HG03432 (cell line): ENCODE measurements around the gene PFKFB2.

ENCODE experiments used
- ATAC-seq: cut with Tn5 transposase; IDR thresholded peaks from one replicate; pipeline ENCODE4 v1.9.1; 2021; ENCODE audit warnings: mild to moderate bottlenecking, moderate library complexity; ENCODE audit not compliant: unreplicated experiment

Gene PFKFB2

DNA sequence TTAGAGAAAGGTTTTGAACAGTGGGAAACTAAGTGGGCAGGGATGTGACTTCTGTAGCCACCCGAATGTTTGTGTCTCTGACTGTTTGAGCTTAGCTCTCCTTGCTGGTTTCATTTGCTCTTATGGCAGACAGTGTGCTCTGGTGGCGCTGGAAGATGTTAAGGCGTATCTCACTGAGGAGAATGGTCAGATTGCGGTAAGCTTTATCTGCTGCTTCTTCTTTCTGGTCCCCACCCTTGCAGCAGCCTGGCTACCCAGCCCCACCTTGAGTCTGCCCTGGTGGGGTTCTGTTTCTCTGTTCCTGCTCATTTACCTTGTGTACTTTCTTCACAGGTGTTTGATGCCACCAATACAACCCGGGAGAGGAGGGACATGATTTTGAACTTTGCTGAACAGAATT is 9.9 kb downstream of the PFKFB2 start:
- ATAC-seq, result no peak

DNA sequence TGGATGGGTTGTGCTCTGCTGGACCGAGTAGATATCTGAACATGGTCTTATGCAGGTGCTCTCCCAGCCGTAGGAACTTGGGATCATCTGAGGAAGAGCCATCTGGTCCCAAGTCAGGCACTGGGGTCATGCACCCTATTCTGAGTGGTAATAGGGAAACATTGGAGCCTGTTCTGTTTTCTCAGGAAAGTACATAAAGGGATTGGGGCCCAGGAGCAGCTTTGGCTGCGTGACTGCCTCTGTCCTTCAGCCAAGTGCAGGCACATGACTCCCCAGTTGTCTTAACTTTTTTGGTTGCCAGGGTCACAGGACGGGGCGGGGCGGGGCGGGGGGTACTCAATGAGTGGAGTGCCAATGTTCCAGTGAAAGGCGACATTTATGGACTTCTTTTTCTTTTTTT is 11.5 kb downstream of the PFKFB2 start:
- ATAC-seq, result no peak

DNA sequence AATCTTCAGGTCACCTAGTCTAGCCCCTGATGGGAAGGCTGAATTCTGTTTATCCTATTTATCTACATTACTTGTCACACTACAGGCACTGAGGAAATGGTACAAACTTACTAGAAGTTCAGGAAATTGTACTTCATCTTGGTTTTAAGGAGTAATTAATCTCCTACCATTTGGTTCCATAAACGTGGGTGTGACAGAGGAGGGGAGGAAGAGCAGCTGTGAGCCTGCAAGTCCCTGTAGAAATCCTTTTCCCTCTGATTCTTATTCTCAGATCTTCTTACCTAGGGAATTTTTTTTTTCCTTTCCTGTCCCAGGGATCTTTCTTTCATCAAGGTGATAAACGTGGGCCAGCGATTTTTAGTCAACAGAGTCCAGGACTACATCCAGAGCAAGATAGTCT is 14.1 kb downstream of the PFKFB2 start:
- ATAC-seq, result no peak

DNA sequence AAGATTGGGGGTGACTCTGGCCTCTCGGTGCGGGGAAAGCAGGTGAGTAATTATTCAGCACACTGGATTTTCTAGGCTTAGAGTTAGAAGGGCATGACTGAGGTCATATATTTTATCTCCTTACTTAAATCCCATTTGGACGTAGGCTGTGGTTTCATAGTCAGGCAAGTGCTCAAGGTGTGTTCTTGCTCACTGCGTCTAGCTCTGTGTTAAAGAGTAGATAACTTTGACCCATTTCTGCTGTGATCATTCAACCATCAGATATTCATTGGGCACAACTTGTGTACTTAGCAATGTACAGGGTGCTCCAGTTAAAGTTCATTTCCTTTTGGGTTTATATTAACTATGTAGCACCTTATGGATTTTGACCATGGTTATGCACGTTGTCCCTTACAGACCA is 14.6 kb downstream of the PFKFB2 start:
- ATAC-seq, result no peak

DNA sequence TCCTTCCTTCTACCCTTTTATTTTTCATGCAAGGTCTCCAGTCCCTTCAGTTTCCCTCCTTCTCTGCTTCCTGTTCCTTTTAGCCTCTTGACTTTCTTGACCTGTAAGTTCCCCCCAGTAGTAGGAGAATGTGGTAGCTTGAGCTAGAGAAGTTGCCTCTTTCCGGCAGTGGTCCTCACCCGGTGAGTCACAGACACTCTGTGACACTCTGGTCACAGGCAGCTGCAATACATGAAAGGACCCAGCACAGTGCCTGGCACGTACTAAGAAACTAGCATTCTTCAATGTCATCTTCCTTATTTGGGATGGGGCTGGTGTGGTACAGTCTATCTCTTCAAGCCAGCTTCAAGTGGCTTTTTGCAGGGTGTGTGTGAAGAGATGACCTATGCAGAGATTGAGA is 16.0 kb downstream of the PFKFB2 start:
- no peak for ATAC-seq

- ATAC-seq, result no peak
Measured at GRCh38 chr1:207069858-207070506, 16.9 kb downstream of the PFKFB2 start.

DNA sequence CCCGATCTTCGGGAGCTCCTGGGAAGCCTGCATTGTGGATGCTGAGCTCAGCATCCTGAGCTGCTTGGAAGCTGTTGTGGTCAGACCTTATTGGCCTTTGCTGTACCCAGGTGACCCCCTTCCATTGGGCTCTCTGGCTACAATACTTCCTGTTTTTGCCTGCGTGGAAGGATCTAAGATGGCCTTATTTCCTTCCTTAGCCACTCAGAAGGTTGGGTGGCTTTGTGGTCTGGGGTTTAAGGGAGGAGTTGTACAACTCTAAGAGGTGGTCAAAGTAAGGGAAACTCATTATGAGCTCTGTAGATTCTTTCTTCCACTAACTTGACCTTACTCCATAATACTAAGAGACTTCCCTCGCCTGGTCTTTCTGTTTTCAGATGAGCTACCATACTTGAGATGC is 17.7 kb downstream of the PFKFB2 start:
- no peak for ATAC-seq

DNA sequence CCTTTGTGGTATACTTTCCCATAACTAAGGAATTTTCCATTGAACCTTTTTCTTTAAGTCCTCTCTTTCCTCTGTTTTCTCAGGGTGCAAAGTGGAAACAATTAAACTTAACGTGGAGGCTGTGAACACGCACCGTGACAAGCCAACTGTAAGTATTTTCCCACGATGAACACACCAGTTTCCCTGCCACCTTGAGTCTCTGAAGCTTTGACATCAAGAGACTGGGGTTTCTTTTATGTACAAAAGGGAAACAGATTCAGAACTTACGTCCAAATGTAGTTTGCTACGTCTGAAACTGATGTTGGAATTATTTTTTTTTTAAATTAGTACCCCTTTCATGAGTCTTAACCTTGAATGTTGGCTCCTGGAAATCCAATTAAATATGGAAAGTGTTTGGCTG is 18.4 kb downstream of the PFKFB2 start:
- no peak for ATAC-seq

DNA sequence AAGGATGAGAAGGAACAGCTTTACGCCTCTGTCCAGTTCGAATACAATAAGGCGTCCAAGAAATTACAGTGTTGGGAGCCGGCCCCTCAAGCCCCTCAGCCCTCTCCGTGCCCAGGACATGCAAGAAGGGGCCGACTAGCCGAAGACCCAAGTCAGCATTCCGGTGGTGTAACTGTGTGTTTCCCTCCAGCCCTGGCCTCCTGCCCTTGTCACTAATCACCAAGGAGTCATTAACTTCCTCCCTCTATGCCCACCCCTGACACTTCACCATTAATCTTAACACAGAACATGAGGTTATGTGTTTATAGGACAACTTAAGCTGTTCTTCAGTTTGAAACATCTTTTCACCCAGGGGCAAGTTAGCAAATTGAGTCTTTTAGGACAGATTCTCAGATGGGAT is 19.2 kb downstream of the PFKFB2 start:
- no peak for ATAC-seq

DNA sequence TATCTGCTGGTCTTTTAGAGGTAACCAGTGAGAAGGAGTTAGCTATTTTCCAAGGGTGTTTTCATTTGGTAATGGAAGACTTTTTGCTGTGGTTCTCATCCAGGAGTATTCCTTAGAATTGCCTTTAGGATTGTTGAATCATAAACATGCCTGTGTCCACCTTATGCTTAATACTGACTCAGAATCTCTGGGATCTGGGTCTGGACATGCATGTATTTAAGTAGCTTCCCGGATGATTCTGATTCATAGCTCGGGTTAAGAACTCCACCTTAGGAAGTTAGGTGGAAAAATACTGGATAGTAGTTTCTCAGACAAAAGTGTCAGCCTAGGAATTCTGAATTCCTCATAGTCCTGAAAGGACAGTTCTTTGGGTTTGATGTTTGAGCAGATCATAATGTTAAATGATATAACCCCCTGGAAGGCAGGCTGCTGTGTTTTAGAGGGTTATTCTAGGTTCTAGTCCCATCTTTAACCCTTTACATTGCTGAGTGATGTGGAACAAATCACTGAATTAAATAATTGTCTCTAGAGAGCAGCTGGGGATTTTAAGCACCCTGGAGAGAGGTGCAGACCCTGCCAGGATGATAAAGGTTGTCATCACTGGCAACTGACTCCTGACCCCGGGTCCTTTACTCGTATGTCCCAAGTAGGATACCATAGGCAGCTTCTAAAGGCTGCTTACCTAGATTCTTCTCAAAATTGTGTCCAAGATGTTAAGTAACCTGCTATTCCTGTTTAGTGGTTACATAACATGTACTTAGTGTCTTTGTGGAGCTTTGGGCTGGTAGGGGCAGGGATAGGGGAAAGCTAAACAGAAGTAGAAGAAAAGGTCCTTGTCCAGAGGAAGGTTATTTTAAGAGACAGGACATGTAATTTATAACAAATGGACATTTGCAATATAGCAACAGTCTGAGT is 21.1 kb downstream of the PFKFB2 start:
- ATAC-seq, result no peak

DNA sequence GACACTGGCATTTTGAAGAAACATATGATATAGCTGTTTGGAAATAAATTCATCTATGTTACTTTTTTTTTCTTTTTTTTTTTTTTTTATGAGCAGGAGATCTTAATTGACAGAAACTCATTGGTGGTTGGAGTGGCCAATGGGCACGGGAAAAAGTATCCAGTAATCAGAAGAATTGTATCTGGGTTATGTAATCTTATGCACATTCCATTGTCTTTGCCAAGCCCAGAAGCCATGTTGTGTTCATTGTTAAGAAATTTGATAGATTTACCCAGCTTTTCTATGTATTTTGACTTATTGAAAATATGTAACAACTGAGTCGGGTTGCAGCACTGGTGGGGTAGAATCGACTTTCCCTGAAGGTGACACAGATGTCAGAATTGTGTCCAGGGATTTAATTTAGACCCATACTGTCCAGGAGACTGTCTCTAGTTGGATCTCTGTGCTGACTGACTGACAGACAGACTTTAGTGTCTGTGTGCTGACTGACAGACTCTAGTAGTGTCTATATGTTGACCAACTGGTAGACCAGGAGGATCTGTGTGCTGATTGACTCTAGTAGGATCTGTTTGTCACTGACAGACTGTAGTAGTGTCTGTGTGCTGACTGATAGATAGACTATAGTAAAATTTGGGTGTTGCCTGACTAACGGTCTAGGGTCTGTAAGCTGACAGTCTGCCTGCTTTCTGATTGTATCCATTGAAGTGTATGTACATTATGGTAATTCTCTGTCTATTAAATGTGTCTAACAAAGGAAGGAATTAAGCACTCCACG is 23.3 kb downstream of the PFKFB2 start:
- no peak for ATAC-seq

DNA sequence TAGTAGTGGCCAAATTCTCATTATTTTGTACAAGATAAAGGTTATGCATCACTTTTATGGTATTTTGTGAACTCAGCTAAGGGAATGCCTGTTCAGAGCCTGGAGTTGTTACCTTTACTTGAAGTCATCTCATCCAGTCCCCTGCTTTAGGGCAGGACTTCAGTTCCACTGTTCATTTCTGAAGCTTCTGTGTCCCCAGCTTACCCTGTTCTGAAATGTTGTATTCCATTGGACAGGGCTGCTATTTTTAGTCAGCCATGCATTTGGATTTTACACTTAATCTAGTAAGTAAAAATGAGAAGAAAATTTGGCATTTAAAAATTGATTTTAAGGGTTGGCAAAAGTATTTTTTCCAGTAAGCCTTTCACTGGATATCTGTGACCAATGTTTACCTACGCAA is 23.9 kb downstream of the PFKFB2 start:
- no peak for ATAC-seq

- ATAC-seq, result peak; percentile 55
Measured at GRCh38 chr1:207077470-207078377, 24.6 kb downstream of the PFKFB2 start.

DNA sequence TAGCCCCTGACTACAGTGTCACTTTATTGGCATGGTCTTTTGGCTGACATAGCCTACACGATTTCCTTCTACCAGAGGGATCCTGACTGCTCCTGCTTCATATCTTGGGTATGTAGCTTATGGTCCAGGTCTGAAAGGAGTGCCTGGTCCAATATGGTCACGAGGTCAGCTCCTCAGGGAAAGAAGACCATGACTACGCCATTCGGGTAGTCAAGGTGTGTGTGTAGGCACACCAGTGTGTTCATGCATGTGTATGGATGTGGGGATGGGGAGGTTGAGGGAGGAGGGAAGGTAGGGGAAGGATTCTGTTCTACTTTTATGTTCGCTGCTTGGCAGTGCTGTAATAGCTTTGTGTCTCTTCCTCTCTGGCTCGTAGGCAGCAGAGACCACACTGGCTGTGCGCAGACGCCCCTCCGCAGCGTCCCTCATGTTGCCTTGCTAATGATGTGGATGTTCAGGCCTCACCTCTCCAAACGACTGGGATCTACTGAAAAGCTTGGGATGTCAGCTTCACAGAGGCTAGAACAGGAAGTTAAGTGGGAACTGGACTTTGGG is 25.6 kb downstream of the PFKFB2 start:
- ATAC-seq, result no peak

DNA sequence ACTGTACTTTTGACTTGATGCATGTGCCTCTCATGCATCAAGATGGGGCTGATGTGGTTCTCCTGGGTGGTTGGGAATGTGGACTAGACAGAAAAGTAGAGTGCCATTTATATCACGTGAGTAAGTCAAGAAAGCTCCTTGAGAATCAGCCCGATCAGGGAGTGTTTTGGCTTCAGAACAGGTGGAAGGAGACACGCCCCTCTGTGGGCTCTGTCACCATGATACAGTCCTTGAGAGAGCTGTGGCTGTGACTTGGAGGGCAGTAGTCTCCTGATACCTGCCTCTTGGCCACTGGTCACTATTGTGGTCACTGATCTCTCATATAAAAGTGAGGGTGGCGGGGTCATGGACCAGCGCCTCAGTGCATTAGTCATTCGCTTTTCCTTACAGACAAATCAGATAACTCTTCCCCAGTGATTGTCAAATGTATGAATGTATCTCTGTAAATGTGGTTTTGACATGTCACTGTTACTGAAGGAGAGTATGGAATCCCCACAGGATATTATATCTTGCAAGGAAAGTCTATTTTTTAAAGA is 26.7 kb downstream of the PFKFB2 start:
- ATAC-seq, result no peak

GRCh38 chr1:207081088-207081487 is 28.0 kb downstream of the PFKFB2 start:
- no peak for ATAC-seq

- no peak for ATAC-seq
Measured at GRCh38 chr1:207081806-207082205, 28.7 kb downstream of the PFKFB2 start.

- ATAC-seq, result no peak
Measured at GRCh38 chr1:207084232-207084631, 31.2 kb downstream of the PFKFB2 start.

DNA sequence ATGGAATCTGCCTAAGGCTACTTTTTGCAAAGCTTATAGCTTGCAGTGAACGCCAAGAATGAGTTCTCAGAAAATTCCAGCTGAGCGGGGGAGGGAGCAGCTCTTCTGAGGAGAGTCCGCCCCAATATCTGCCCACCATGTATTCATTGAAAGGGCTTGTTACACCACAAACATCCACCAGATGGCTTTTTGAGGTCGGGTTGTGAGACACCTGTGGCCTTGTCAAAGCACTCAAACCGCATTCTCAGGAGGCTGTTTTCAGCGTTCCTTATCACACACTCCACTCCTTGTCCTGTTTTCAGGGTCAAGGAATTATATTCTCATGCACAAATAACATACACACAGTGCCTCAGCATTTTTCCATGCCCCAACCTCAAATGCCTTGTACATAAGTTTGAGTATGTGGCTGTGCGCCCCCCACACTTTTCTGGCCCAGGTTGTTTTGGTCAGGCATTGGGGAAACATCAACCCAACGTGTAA is 31.7 kb downstream of the PFKFB2 start:
- ATAC-seq, result peak; percentile 73

- ATAC-seq, result no peak
Measured at GRCh38 chr1:207085887-207086286, 32.8 kb downstream of the PFKFB2 start.
